IMR-90 (cell line): Measurements from ENCODE around the gene CACNG6. TPM values are rescaled to one million over a fixed set of nuclear protein-coding genes. Genes with fewer than 3 reads are reported as not detected.

ENCODE experiments used
- ATAC-seq: fragments of 200-7000 bp; cut with Tn5 transposase; 2 replicates; pipeline ENCODE4 v1.9.1; 2020; ENCODE audit warnings: low read depth, mild to moderate bottlenecking, moderate library complexity
- BruUV-seq: library from RNA; stranded (reverse); fragments of 400-500 nt; replicated peaks from 2 replicates; lab custom pipeline; 2021; lab: Mats Ljungman, UMichigan
- CTCF ChIA-PET: fragments of 300-600 bp; formaldehyde crosslinking; extraction: SDS; loops from one replicate; lab custom pipeline; 2021; ENCODE audit warnings: antibody characterized with exemption; lab: Yijun Ruan, JAX
- POLR2A ChIA-PET: fragments of 300-600 bp; sonication (Branson Sonifier 250); formaldehyde crosslinking; loops from one replicate; lab custom pipeline; 2022; ENCODE audit warnings: antibody characterized with exemption; ENCODE audit not compliant: unreplicated experiment; lab: Charles Lee
- DNase-seq: peaks from one replicate; pipeline ENCODE4 v3.0.0; 2013
- H2AFZ ChIP-seq: replicated peaks from 2 replicates; pipeline ENCODE3; 2013; ENCODE audit warnings: low read length, mild to moderate bottlenecking; ENCODE audit not compliant: poor library complexity
- H2AK5ac ChIP-seq: 2 replicates; pipeline ENCODE4 v1.6.1; 2013; ENCODE audit warnings: low read depth, low read length, inconsistent platforms
- H2AK9ac ChIP-seq: replicated peaks from 2 replicates; pipeline ENCODE3; 2013; ENCODE audit warnings: mild to moderate bottlenecking, low read depth, low read length, moderate library complexity; ENCODE audit not compliant: poor library complexity
- H2BK120ac ChIP-seq: 2 replicates; pipeline ENCODE4 v1.6.1; 2013; ENCODE audit warnings: low read depth, low read length, inconsistent platforms
- H2BK15ac ChIP-seq: 3 replicates; pipeline ENCODE4 v1.6.1; 2013; ENCODE audit warnings: low read depth, low read length, inconsistent platforms
- H2BK20ac ChIP-seq: 2 replicates; pipeline ENCODE4 v1.6.1; 2013; ENCODE audit warnings: low read depth, mild to moderate bottlenecking, inconsistent platforms, low read length, moderate library complexity
- H2BK5ac ChIP-seq: 2 replicates; pipeline ENCODE4 v1.6.1; 2013; ENCODE audit warnings: mild to moderate bottlenecking, low read depth, low read length, inconsistent platforms; ENCODE audit not compliant: poor library complexity, severe bottlenecking
- H3K14ac ChIP-seq: replicated peaks from 2 replicates; pipeline ENCODE4 v1.6.1; 2013; ENCODE audit warnings: low read depth, low read length, inconsistent platforms
- H3K18ac ChIP-seq: 2 replicates; pipeline ENCODE4 v1.6.1; 2013; ENCODE audit warnings: low read depth, low read length, control low read depth
- H3K23ac ChIP-seq: 2 replicates; pipeline ENCODE4 v1.6.1; 2013; ENCODE audit warnings: low read depth, low read length, inconsistent platforms
- H3K27ac ChIP-seq: 2 replicates; pipeline ENCODE4 v1.5.1; 2013; ENCODE audit warnings: mild to moderate bottlenecking, control low read depth, low read length; ENCODE audit not compliant: insufficient read depth
- H3K27me3 ChIP-seq: 2 replicates; pipeline ENCODE4 v1.6.1; 2013; ENCODE audit warnings: low read length; ENCODE audit not compliant: control insufficient read depth, insufficient read depth
- H3K36me3 ChIP-seq: 2 replicates; pipeline ENCODE4 v1.6.1; 2013; ENCODE audit warnings: low read length, mixed read lengths; ENCODE audit not compliant: control insufficient read depth, insufficient read depth
- H3K4ac ChIP-seq: 2 replicates; pipeline ENCODE4 v1.6.1; 2013; ENCODE audit warnings: low read depth, low read length, inconsistent platforms
- H3K4me1 ChIP-seq: 2 replicates; pipeline ENCODE4 v1.6.1; 2013; ENCODE audit warnings: low read length, mixed read lengths; ENCODE audit not compliant: control insufficient read depth, insufficient read depth
- H3K4me2 ChIP-seq: 2 replicates; pipeline ENCODE4 v1.6.1; 2013; ENCODE audit warnings: low read depth, mild to moderate bottlenecking, control low read depth, low read length, moderate library complexity
- H3K4me3 ChIP-seq: 2 replicates; pipeline ENCODE4 v1.5.1; 2013; ENCODE audit warnings: low read depth, mild to moderate bottlenecking, control low read depth, low read length, moderate library complexity; ENCODE audit not compliant: insufficient read depth
- H3K56ac ChIP-seq: 2 replicates; pipeline ENCODE4 v1.6.1; 2013; ENCODE audit warnings: low read length, inconsistent platforms; ENCODE audit not compliant: insufficient read depth; ENCODE audit errors: extremely low read depth
- H3K79me1 ChIP-seq, 2 experiments: 2 replicates each; pipeline ENCODE4 v1.6.1; 2013; ENCODE audit warnings: low read length in 2 of 2, inconsistent platforms in 1 of 2, low read depth in 1 of 2
- H3K9ac ChIP-seq: 2 replicates; pipeline ENCODE4 v1.6.1; 2013; ENCODE audit warnings: low read depth, low read length, control low read depth
- H3K9me1 ChIP-seq: 2 replicates; pipeline ENCODE4 v1.6.1; 2013; ENCODE audit warnings: low read length, inconsistent platforms; ENCODE audit not compliant: insufficient read depth
- H3K9me3 ChIP-seq: 2 replicates; pipeline ENCODE4 v1.6.1; 2013; ENCODE audit warnings: low read length; ENCODE audit not compliant: control insufficient read depth, insufficient read depth
- H4K20me1 ChIP-seq: 2 replicates; pipeline ENCODE4 v1.6.1; 2013; ENCODE audit warnings: low read length, inconsistent platforms; ENCODE audit not compliant: insufficient read depth
- H4K5ac ChIP-seq: 2 replicates; pipeline ENCODE4 v1.6.1; 2013; ENCODE audit warnings: mild to moderate bottlenecking, low read depth, low read length, control low read depth
- H4K8ac ChIP-seq, 2 experiments: 2 replicates each; pipeline ENCODE4 v1.6.1; 2013; ENCODE audit warnings: low read depth in 2 of 2, low read length in 2 of 2, control low read depth in 1 of 2, inconsistent platforms in 1 of 2
- H4K91ac ChIP-seq: 2 replicates; pipeline ENCODE4 v1.6.1; 2013; ENCODE audit warnings: low read depth, low read length, inconsistent platforms; ENCODE audit not compliant: insufficient read depth
- BHLHE40 ChIP-seq: fragments of 150-350 bp; IDR thresholded peaks from 2 replicates; pipeline ENCODE4 v1.6.1; 2016; ENCODE audit warnings: mild to moderate bottlenecking, low read depth, low read length
- CEBPB ChIP-seq: IDR thresholded peaks from 2 replicates; pipeline ENCODE4 v1.6.1; 2012; ENCODE audit warnings: low read depth, low read length, improper control_type of control experiment
- CHD1 ChIP-seq: IDR thresholded peaks from 2 replicates; pipeline ENCODE4 v1.6.1; 2012; ENCODE audit warnings: low read depth, low read length, improper control_type of control experiment
- CTCF ChIP-seq: conservative IDR thresholded peaks from 2 replicates; pipeline ENCODE4 v1.5.1; 2012; ENCODE audit warnings: mild to moderate bottlenecking, low read depth, low read length, improper control_type of control experiment
- ELK1 ChIP-seq: fragments of 150-350 bp; IDR thresholded peaks from 2 replicates; pipeline ENCODE4 v1.6.1; 2016; ENCODE audit warnings: low read depth, mild to moderate bottlenecking, low read length, moderate library complexity, borderline replicate concordance
- FOS ChIP-seq: fragments of 150-350 bp; IDR thresholded peaks from 2 replicates; pipeline ENCODE4 v1.6.1; 2016; ENCODE audit warnings: low read depth, low read length
- MAFK ChIP-seq: IDR thresholded peaks from 2 replicates; pipeline ENCODE4 v1.6.1; 2012; ENCODE audit warnings: low read depth, low read length, improper control_type of control experiment
- MAZ ChIP-seq: IDR thresholded peaks from 2 replicates; pipeline ENCODE4 v1.6.1; 2012; ENCODE audit warnings: low read depth, mild to moderate bottlenecking, low read length, improper control_type of control experiment, moderate library complexity, borderline replicate concordance
- MXI1 ChIP-seq: IDR thresholded peaks from 2 replicates; pipeline ENCODE4 v1.6.1; 2012; ENCODE audit warnings: low read depth, mild to moderate bottlenecking, low read length, moderate library complexity, borderline replicate concordance
- NFE2L2 ChIP-seq: fragments of 150-350 bp; IDR thresholded peaks from 2 replicates; pipeline ENCODE4 v1.6.1; 2016; ENCODE audit warnings: low read depth, mild to moderate bottlenecking, low read length
- POLR2A ChIP-seq: IDR thresholded peaks from 2 replicates; pipeline ENCODE4 v1.6.1; 2012; ENCODE audit warnings: mild to moderate bottlenecking, low read depth, low read length
- RAD21 ChIP-seq: IDR thresholded peaks from 2 replicates; pipeline ENCODE4 v1.6.1; 2012; ENCODE audit warnings: low read length, improper control_type of control experiment
- RCOR1 ChIP-seq: IDR thresholded peaks from 2 replicates; pipeline ENCODE4 v1.6.1; 2012; ENCODE audit warnings: mild to moderate bottlenecking, low read length, improper control_type of control experiment; ENCODE audit not compliant: insufficient replicate concordance
- RFX5 ChIP-seq: IDR thresholded peaks from 2 replicates; pipeline ENCODE4 v1.8.0; 2012; ENCODE audit warnings: low read depth, mild to moderate bottlenecking, low read length, moderate library complexity
- SMC3 ChIP-seq: fragments of 150-350 bp; IDR thresholded peaks from 2 replicates; pipeline ENCODE4 v1.6.1; 2016; ENCODE audit warnings: low read depth, mild to moderate bottlenecking, antibody characterized with exemption, low read length, moderate library complexity
- WGBS, 2 experiments: methylation state at CpG; one replicate each; pipeline versions ENCODE4 v1.1.5 to v1.1.7; 2013; ENCODE audit warnings: missing lambda C conversion rate in 2 of 2; ENCODE audit not compliant: insufficient read length in 1 of 2; ENCODE audit errors: extremely low coverage in 2 of 2; 5-methylcytosine and 5-hydroxymethylcytosine counted together
- dilution Hi-C: fragments of 300-500 bp; cut with HindIII; formaldehyde crosslinking; loops from one replicate; pipeline ENCODE4 v1.14.3; 2018; ENCODE audit warnings: low sequenced_read_pairs; ENCODE audit not compliant: unreplicated experiment
- in situ Hi-C: fragments of 300-500 bp; cut with MboI; formaldehyde crosslinking; loops from 3 replicates; pipeline ENCODE4 v1.14.3; 2019; ENCODE audit warnings: low sequenced_read_pairs, inconsistent platforms, mixed read lengths
- intact Hi-C: fragments of 100-400 bp; cut with micrococcal nuclease; formaldehyde crosslinking; loops from 2 replicates; pipeline ENCODE4 v1.10.0; 2022
- polyA plus RNA-seq, 3 experiments: library from polyadenylated mRNA; depleted of rRNA; stranded (reverse); fragments of >200 nt; gene quantifications; 2 replicates each; pipeline ENCODE4 v1.2.3, GENCODE V29; 2012; ENCODE audit warnings: low replicate concordance in 1 of 3
- total RNA-seq: library from RNA; depleted of rRNA; stranded (reverse); fragments of >200 nt; gene quantifications from 2 replicates; pipeline ENCODE4 v1.2.3, GENCODE V29; 2012
- TF ChIP-seq, protein P1 (sequence below): fragments of 150-350 bp; IDR thresholded peaks from 2 replicates; pipeline ENCODE4 v1.6.1; 2017; ENCODE audit warnings: mild to moderate bottlenecking, antibody characterized with exemption, low read length, low read depth

The CACNG6 gene
- total and polyA plus RNA-seq, 2 of the 4 experiments (the other 2 are of a cell fraction), result not detected

- Histone ChIP-seq H2BK120ac (no peak overlapping the region), H4K5ac (no peak overlapping the region), H4K91ac (no peak overlapping the region), H3K9me3 (peaks cover 4% of the 10 kb centered on the region; the same call in 1 of the 2 replicates), H3K9ac (no peak overlapping the region), H3K4ac (no peak overlapping the region), H3K9me1 (no peaks in the 10 kb centered on the region; the same call in 1 of the 2 replicates), H3K4me3 (no peak overlapping the region), H3K18ac (no peak overlapping the region), H3K27me3 (peaks cover 6% of the 10 kb centered on the region; the same call in 1 of the 2 replicates), H3K36me3 (no peaks in the 10 kb centered on the region), H3K23ac (no peak overlapping the region), H3K14ac (no peak overlapping the region), H2AK9ac (no peak overlapping the region), H2BK15ac (no peak overlapping the region), H3K4me2 (no peak overlapping the region), H3K27ac (no peak overlapping the region), H3K79me1 (no peaks in the 10 kb centered on the region), H2BK20ac (no peak overlapping the region), H4K20me1 (no peaks in the 10 kb centered on the region), H3K4me1 (no peaks in the 10 kb centered on the region), H2AFZ (no peak overlapping the region), H2BK5ac (no peak overlapping the region), H3K56ac (no peak overlapping the region), H2AK5ac (no peak overlapping the region), H4K8ac (no peak overlapping the region)
- no TSS peak for BruUV-seq
- TF ChIP-seq MAZ, result no peak
- TF ChIP-seq NFE2L2, result no peak
- no peak for TF ChIP-seq ELK1
- no peak for TF ChIP-seq SMC3
- TF ChIP-seq RCOR1, result no peak
- no peak for TF ChIP-seq MAFK
- TF ChIP-seq, protein P1, sequence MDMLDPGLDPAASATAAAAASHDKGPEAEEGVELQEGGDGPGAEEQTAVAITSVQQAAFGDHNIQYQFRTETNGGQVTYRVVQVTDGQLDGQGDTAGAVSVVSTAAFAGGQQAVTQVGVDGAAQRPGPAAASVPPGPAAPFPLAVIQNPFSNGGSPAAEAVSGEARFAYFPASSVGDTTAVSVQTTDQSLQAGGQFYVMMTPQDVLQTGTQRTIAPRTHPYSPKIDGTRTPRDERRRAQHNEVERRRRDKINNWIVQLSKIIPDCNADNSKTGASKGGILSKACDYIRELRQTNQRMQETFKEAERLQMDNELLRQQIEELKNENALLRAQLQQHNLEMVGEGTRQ, result no peak
- no peak for TF ChIP-seq RFX5
- no peak for TF ChIP-seq CHD1
- no peak for TF ChIP-seq FOS
- TF ChIP-seq POLR2A, result no peak
- no peak for TF ChIP-seq MXI1
- TF ChIP-seq BHLHE40, result no peak
- TF ChIP-seq CEBPB, result no peak
- no peak for TF ChIP-seq CTCF
- TF ChIP-seq RAD21, result no peak
- no peak for DNase-seq
- no CpG with 5 or more reads among the region's 4 CpGs for WGBS, 2 experiments
- intact Hi-C loops (no loop called here), dilution Hi-C loops (no loop called here), in situ Hi-C loops (no loop called here)
- ATAC-seq, result no peak
- CTCF ChIA-PET, result no interaction called here
- POLR2A ChIA-PET, result no interaction called here
Measured at GRCh38 chr19:53944416-53944815, 47.0 kb upstream of the CACNG6 start.
